Mesodermal cell (in vitro differentiated cells): ENCODE results near the gene RASGEF1C.

Experiments
- H3K27ac ChIP-seq: 2 replicates; pipeline ENCODE4 v1.7.0; 2013; ENCODE audit warnings: mild to moderate bottlenecking, low read depth, low read length, moderate library complexity; ENCODE audit not compliant: severe bottlenecking
- H3K36me3 ChIP-seq: 2 replicates; pipeline ENCODE4 v1.7.1; 2013; ENCODE audit warnings: mild to moderate bottlenecking, low read length, moderate library complexity; ENCODE audit not compliant: control insufficient read depth, insufficient read depth
- H3K4me1 ChIP-seq: one replicate; pipeline ENCODE4 v1.7.1; 2013; ENCODE audit warnings: mild to moderate bottlenecking, low read length; ENCODE audit not compliant: insufficient read depth, control insufficient read depth, poor library complexity, severe bottlenecking
- H3K4me3 ChIP-seq: 2 replicates; pipeline ENCODE4 v1.7.0; 2013; ENCODE audit warnings: low read length, control low read depth, mild to moderate bottlenecking; ENCODE audit not compliant: insufficient read depth, poor library complexity, severe bottlenecking; ENCODE audit errors: extremely low read depth
- H3K9me3 ChIP-seq: 2 replicates; pipeline ENCODE4 v1.7.1; 2013; ENCODE audit warnings: mild to moderate bottlenecking, low read length, moderate library complexity; ENCODE audit not compliant: control insufficient read depth
- WGBS, 2 experiments: methylation state at CpG; one replicate each; pipeline ENCODE4 v1.1.5; 2013; ENCODE audit warnings: missing lambda C conversion rate in 2 of 2; ENCODE audit not compliant: insufficient coverage in 2 of 2; 5-methylcytosine and 5-hydroxymethylcytosine counted together

Gene RASGEF1C

GRCh38 chr5:180178531-180179441 is 30.2 kb downstream of the RASGEF1C start:
- Histone ChIP-seq H3K27ac (no peak overlapping the region), H3K9me3 (no peaks in the 10 kb centered on the region), H3K4me1 (no peaks in the 10 kb centered on the region), H3K4me3 (no peak overlapping the region), H3K36me3 (no peaks in the 10 kb centered on the region)
- WGBS, 2 experiments: 84 to 92% methylated on average over 15 to 25 of the region's 25 CpGs

DNA sequence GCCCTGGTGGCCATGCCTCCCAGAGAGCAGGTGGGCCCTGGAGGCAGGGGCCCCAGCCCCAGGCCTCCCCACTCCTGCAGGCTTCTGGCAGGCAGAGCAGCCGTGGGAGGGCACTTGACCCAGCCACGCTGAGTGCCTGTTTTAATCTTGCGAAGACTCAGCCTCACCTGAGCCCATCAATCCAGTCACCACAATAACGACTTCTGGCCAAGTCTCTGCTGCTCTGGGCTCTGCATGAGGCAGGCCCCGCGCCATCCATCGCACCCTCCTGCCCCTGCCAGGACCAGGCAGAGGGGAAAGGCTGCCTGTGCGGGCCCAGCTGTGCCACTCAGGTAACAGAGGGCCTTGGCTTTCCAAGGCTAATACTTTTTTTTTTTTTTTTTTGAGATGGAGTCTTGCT is 32.8 kb downstream of the RASGEF1C start:
- Histone ChIP-seq H3K27ac (no peak overlapping the region), H3K4me3 (no peak overlapping the region), H3K4me1 (no peaks in the 10 kb centered on the region), H3K9me3 (no peaks in the 10 kb centered on the region), H3K36me3 (no peaks in the 10 kb centered on the region)
- 90 to 98% methylated on average over 4 to 7 of the region's 8 CpGs for WGBS, 2 experiments

GRCh38 chr5:180175015-180175431 is 34.0 kb downstream of the RASGEF1C start:
- WGBS, 2 experiments: 89 to 97% methylated on average over 7 of the region's 7 CpGs
- Histone ChIP-seq H3K9me3 (no peaks in the 10 kb centered on the region), H3K36me3 (no peaks in the 10 kb centered on the region), H3K4me3 (no peak overlapping the region), H3K27ac (no peak overlapping the region), H3K4me1 (no peaks in the 10 kb centered on the region)

DNA sequence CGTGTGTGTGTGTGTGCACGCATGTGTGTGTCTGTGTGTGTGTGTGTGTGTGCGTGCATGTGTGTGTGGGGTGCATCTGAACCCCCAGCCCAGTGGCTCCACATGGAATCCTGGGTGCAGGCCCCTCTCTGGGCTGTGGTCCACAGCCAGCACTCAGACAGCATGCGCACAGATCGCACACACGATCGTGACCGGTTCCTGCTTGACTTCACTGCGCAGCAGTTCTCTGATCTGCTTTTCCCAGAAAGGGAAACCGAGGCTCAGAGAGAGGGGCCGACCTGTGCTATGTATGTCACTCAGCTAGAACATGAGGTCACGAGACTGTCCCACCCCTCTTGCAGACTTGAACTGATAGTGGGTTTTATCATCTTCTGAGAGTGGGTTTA is 34.4 kb downstream of the RASGEF1C start:
- H3K27ac ChIP-seq: no peak overlapping the region
- WGBS, 2 experiments: 94 to 95% methylated on average over 9 to 10 of the region's 12 CpGs
- no peaks in the 10 kb centered on the region for H3K36me3 ChIP-seq
- H3K9me3 ChIP-seq: no peaks in the 10 kb centered on the region
- H3K4me1 ChIP-seq: no peaks in the 10 kb centered on the region
- H3K4me3 ChIP-seq: no peak overlapping the region

DNA sequence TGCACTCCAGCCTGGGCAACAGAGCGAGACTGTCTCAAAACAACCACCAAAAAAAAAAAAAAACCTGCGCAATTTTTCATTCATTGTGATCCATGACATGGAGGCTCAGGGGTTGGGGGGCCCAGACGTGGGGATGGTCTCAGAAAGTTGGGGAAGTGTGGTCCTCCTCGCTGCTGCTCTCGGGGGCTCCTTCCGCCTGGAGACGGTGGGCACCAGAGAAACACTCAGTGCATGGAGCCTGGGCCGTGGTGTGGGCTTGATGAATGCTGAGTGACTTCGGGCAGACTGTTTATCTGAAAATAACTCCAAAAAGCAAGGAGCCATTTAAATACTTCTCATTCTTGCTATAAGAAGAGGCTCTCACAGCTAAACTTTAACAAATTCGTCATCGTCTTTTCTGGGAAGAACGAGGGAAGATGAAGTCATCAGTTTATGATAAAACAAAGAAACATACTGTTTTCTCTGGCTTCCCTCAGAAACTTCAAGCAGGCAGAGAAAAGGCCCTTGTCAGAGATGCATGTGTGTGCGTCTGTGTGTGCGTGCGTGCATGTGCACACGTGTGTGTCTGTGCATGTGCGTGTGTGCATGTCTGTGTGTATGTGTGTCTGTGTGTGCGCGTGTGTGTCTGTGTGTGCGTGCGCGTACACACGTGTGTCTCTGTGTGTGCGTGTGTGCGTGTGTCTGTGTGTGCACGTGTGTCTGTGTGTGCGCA is 35.0 kb downstream of the RASGEF1C start:
- 92 to 95% methylated on average over 19 to 20 of the region's 27 CpGs for WGBS, 2 experiments
- Histone ChIP-seq H3K36me3 (no peaks in the 10 kb centered on the region), H3K27ac (peak overlapping the region; percentile 77), H3K9me3 (no peaks in the 10 kb centered on the region), H3K4me1 (peaks cover 3% of the 10 kb centered on the region), H3K4me3 (no peak overlapping the region)

GRCh38 chr5:180173198-180173544 is 35.8 kb downstream of the RASGEF1C start:
- Histone ChIP-seq H3K4me1 (peaks cover 3% of the 10 kb centered on the region), H3K9me3 (no peaks in the 10 kb centered on the region), H3K4me3 (no peak overlapping the region), H3K36me3 (no peaks in the 10 kb centered on the region), H3K27ac (no peak overlapping the region)
- WGBS, 2 experiments: 50 to 100% methylated on average over 1 to 2 of the region's 4 CpGs

- Histone ChIP-seq H3K4me1 (peaks cover 3% of the 10 kb centered on the region), H3K36me3 (no peaks in the 10 kb centered on the region)
- 94 to 95% methylated on average over 10 to 11 of the region's 11 CpGs for WGBS, 2 experiments
Observed at GRCh38 chr5:180172447-180173197, 36.4 kb downstream of the RASGEF1C start.

GRCh38 chr5:180171568-180172094 is 37.4 kb downstream of the RASGEF1C start:
- 92 to 96% methylated on average over 8 to 12 of the region's 14 CpGs for WGBS, 2 experiments
- Histone ChIP-seq H3K9me3 (no peaks in the 10 kb centered on the region), H3K36me3 (no peaks in the 10 kb centered on the region)

More at GRCh38 chr5:180172447-180173197, 36.4 kb downstream of the RASGEF1C start:
- Histone ChIP-seq H3K27ac (no peak overlapping the region), H3K4me3 (no peak overlapping the region), H3K9me3 (no peaks in the 10 kb centered on the region)

GRCh38 chr5:180170810-180171567 is 38.0 kb downstream of the RASGEF1C start:
- H3K4me3 ChIP-seq: no peak overlapping the region
- 94 to 95% methylated on average over 15 to 19 of the region's 19 CpGs for WGBS, 2 experiments
- H3K36me3 ChIP-seq: no peaks in the 10 kb centered on the region
- no peaks in the 10 kb centered on the region for H3K9me3 ChIP-seq
- peaks cover 3% of the 10 kb centered on the region for H3K4me1 ChIP-seq
- H3K27ac ChIP-seq: no peak overlapping the region

More at GRCh38 chr5:180171568-180172094, 37.4 kb downstream of the RASGEF1C start:
- Histone ChIP-seq H3K27ac (no peak overlapping the region), H3K4me1 (peaks cover 3% of the 10 kb centered on the region), H3K4me3 (no peak overlapping the region)
